Islet precursor cell (in vitro differentiated cells): ENCODE data around the gene ITGAV.

Source experiments
- DNase-seq: peaks from one replicate; pipeline ENCODE4 v3.0.0-alpha.2; 2018

Gene ITGAV

GRCh38 chr2:186725783-186726182 is 135.9 kb downstream of the ITGAV start:
- no peak for DNase-seq

- DNase-seq = no peak
These were observed 137.1 kb downstream of the ITGAV start for GRCh38 chr2:186726938-186727337.

- DNase-seq = no peak
These were observed 138.8 kb downstream of the ITGAV start for GRCh38 chr2:186728631-186729030.
